Posterior cingulate gyrus (tissue), 11 donors: ENCODE data around the gene SEC23A.

Experiments used
- DNase-seq, 10 donors: peaks; one replicate each; pipeline versions ENCODE4 v3.0.0 to v3.0.0-alpha.2; 2020 to 2021; ENCODE audit warnings: mixed read lengths in 3 of 10
- intact Hi-C: fragments of 100-400 bp; cut with DNase I; formaldehyde crosslinking; loops from one replicate; pipeline ENCODE4 v1.15.1; 2023

SEC23A gene

DNA sequence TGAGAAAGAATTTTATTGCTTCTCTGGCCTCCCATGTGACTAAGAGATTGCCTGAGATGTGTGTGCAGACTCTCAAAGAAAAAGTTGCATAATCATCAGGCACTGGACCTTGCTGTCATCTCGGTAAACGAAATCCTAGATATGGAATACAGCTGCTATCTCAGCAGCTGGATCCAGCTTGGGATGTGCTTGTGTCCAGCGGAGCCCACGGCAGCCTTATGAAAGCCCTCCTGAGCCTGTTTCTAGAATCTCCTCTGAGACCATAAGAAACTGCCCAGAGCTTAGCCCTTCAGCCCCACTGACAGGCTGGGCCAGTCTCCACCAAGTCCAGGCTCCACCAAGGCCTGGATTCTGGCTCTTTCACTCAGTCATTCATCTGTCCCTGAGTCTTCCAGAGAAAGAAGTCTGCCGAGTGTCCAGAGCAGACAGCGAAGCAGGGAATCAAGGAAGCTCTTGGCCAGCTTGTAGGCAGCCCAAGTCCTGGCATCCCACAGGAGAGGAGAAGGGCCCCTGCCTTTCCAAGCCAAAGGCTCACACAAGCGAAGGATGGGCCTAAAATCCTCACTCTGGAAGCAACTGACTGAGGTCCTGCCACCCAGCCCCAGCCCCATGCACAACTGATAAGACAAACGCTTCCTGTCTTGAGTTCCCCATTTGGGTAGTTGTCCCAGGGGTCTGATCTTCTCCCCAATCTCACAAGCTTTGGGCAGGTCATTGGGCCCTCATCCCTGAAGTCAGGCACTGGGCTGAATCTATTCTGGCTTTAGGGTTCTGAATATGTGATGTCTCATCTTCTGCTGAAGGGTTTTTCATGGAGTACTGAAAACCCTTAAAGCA, 97.8 kb downstream of the SEC23A start:
- intact Hi-C loops: no loop called here
- no peak for DNase-seq

DNA sequence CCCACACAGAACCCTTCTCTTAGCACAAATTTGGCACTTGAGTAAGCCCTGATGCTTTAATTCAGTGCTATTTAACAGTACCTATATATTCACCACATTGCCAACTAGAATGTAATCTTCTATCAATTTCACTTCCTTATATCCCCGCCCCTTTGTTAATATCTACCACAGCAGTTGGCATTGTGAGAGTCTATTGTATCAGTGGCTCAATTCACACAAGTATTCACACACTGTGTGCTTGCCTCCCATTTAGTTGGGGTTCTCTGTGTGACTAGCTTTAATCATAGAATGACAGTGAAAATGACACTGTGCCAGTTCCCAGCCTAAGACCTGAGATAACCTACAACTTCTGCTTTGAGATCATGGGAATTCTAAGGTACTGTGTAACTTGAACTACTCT, 103.1 kb downstream of the SEC23A start:
- DNase-seq: no peak
- intact Hi-C loops: no loop called here

DNA sequence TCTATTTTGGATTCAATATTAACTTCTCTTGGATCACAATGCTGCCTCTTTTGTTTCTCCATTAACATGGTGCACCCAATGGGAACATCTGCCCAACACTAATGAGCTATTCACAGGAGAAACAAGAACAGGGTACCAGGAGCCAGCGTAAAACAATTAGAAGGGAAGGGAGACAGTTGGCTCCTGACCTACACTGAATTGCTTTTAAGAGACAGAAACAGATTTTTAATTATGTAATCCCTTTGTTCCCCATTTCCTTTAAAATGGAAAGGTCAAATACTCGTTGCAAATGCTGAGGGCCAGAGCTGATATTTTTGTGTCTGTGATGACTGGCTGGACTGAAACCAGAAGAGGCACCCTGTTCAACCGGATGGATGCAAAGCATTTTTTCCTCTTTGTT, 108.3 kb downstream of the SEC23A start:
- intact Hi-C loops: no loop called here
- no peak for DNase-seq

DNA sequence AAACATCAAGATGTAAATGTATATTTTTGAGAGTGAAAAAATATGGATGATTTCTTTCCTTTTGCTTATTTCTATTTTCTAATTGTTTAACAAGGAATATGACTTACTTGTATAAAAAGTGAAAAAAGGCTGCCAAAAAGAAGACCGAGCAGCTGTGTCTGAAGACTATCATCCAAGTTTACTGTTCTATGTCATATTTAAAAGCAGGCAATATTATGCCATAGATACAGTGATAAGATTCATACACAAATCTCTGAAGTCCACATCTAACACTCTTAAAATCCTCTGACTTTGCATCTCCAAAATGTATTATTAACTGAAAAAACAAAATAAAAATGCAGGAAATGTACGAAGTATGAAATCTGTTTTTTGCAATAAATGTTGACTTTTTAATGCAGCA, 109.1 kb downstream of the SEC23A start:
- intact Hi-C loops: no loop called here
- no peak for DNase-seq

DNA sequence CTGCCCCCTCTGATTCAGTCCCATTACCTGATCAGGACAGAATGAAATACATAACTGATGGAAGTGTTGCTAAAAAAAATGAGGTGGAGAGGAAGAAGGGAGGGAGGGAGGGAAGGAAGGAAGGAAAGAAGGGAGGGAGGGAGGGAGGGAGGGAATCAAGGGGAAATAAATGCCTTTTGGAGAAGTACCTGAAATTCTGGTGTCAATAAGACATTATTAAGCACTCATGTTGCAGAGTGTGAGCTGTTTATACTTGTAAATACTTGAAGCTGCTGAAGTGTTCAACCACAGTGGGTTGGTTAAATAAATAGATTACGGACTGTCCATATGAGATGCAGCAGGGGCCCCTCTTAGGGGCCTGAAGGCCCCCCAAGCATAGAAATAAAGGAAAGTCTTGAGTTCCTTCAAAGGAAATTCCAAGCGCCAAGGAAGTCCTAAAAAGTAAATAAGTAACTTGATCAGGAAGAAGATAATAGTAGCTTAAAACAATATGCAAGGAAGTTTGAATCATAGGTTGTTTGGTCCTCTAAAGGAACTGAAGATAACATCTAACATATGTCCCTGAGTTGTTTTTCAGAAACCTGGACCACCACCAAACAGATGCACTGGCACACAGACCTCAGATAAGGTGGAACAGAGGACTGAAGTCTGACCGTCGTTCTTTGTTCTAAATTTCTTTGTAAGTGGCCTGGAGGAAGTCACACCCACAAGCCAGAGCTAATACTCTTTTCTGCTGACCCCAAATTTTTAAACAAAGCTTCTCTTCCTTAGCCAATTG, 110.8 kb downstream of the SEC23A start:
- intact Hi-C loops: no loop called here
- no peak for DNase-seq

DNA sequence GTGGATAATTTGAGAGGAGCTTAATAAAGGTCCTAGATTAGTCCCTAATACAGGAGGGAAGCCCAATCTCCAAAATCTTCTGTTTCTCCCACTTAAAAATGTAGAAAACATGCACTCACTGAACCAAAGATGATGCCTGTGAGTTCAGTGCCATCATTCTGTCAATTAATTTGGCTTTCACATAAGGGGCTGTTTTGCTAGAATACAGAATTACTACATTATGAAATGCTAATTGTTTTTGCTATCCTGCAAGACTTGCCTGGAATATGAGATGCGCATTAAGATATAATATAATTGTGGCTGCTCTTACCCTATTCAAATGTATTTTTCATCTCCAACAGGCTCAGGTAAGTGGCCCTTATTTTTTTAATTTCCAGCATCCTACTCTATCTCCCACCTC, 111.7 kb downstream of the SEC23A start:
- DNase-seq: no peak
- intact Hi-C loops: no loop called here

DNA sequence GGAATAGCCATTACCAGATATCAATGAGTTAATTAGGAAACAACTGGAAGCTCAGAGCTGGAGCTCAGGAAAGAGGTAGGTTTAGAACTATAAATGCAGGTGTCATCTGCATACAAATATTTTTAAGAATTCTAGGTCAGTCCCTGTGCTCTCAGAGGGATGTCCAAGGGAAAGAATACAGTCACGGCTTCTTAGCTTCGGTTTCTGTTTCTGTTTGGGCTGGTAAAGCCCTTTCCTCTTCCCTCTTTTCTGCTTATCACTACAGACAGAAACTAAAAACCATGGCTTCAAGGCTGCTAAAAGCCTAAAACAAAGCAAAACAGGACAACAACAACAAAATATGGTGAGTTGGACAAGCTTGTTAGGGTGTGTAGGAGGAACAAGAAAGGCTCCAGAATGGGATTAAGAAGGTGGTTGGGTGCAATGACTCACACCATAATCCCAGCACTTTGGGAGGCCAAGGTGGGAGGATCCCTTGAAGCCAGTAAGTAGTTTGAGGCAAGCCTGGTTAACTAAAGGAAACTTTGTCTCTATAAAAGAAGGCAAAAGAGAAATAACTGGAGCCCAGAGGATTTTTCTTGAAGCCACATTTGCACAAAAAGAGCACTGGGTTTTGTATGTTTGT, 113.0 kb downstream of the SEC23A start:
- intact Hi-C loops: no loop called here

DNA sequence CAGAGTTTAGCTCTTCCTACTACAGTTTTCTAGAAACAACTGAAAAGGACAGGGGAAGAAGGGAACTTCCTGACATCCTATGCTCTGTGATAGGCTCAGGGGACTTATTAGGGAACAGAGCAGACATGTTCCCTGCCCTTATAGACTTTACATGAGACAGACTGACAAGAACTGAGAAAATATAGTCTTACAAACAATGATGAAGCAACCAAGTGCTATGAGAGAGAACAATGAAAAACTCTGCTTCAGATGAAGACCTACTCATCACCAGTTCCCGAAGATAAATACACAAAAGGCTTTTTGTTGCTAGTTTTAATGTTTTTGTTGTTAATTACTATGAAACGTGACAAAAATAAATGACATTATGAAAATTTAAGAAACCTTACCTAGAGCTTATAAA, 115.3 kb downstream of the SEC23A start:
- intact Hi-C loops: no loop called here
- no peak for DNase-seq

More for the DNA sequence above, 113.0 kb downstream of the SEC23A start:
- DNase-seq: no peak

DNA sequence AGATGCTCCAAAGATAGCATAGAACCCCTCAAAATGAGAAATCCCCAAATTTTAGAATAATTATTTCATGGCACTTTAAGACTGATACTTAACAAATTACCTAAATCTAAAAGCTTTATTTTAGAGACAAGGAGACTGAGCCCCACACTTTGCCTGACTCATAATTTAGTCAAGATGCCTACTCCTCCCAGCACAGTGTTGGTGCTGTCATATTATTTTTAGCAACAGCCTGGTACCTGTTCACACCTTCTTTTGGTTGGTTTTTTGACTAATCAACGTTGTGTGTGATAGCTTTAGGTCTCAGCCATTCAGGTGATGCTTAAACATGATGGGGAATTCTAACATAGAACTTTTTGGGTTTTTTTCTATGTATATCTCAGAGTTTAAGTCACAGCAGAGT, 120.2 kb downstream of the SEC23A start:
- DNase-seq: no peak
- intact Hi-C loops: no loop called here

DNA sequence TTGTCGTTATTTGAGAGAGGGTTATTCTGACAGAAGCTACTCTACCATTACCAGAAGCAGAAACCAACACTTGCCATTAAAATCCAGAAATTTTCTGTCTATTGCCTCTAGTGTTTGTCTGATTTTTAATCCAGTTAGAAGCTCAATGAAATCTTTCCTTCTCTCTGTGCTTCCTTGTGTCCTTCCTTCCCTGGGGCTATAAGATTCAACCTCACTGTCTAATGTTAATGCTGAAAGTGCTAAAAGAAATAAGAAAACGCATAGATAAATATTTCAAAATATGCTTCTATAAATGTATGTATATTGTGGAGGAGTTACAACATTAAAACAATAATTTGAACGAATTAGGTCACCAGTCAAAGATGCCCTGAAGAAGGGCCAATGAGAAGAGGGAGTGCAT, 120.8 kb downstream of the SEC23A start:
- no peak for DNase-seq
- intact Hi-C loops: no loop called here
